ENCODE measurements around the gene DENND4B.

DENND4B gene

DNA sequence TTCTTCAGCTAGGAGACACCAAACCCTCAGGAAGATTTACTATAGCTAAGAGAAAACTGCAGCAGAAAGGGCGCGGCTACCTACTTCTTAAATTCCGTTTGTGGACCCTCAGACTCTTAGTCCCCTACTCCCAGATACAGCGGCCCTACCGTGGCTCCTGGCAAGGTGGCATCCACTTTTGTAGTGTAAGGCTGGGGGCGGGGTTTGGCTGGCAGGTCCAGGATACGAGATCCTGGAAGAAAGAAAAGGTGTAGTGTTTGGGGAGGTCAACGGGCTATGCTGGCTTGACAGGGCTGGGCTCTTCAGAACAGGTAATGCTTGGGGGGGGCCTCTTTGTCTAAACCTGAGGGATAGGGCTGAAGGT, 21.5 kb upstream of the DENND4B start:
- DNase-seq, result no peak

DNA sequence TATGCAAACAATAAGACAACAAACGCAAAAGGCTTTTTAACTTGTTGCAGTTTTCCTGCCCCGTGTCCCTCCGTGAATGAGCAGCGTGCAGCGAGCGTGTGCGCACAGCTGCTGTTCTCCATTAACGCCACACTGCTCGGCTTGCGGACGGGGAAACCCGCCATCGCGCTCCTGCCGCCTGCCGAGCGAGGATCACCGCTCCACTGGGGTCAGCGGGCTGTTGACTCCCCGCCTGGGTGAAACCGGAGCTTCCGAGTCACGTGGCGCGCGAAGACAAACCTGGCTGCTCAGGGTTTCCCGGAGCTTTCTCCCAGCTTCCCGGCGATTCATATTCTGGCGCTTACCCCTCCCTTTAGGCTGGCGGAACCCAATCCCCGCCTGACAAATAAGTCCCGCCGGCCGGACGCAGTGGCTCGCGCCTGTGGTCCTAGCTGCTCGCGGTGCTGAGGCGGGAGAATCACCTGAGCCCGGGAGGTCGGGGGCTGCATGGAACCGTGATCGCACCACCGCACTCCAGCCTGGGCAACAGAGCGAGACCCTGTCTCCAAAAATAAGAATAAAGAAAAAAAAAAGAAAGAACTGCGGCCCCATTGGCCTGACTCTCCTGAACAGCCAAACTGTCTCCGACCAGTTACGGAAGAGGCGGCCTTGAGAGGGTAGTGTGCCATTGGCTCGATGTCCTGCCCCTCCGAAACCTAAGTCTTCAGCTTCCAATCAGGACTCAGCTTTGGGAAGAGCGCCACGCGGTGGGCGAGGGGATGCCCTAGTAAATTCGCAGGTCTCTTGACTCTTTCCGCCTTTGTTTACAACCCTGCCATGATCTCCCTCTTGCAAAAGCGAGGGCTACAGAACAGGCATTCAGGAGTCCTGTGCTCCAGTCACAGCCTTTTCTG, 20.8 kb upstream of the DENND4B start, which contains the start of gene CREB3L4:
Gene CREB3L4, plus strand, starts transcription at position 796 of the 893 bp plus-strand sequence. CDS start 624 bp downstream, outside the sequence.
- DNase-seq, result peak; percentile 92

DNA sequence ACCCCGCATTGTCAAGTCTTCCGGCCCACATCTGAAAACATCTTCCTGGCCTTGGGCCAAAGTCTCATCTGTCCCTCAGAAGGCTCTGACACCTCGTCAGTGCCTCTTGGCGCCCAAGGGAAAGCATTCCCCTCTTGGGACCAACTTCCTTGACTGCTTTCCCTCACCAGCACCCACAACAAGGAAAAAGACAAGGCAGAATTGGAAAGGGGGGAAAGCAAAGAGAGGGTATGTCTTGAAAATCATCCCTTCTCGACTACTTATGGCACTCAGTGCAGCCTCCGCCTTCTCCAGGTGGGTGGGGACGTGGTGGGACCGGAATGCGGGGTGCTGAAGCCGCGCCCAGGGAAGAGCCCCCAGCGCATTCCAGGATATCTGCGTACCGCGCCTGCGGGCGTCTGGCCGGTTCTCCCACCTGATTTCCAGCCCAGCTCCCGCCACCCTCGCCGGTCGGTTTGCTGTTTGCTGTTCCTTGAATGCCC, 17.4 kb upstream of the DENND4B start:
- DNase-seq, result no peak

DNA sequence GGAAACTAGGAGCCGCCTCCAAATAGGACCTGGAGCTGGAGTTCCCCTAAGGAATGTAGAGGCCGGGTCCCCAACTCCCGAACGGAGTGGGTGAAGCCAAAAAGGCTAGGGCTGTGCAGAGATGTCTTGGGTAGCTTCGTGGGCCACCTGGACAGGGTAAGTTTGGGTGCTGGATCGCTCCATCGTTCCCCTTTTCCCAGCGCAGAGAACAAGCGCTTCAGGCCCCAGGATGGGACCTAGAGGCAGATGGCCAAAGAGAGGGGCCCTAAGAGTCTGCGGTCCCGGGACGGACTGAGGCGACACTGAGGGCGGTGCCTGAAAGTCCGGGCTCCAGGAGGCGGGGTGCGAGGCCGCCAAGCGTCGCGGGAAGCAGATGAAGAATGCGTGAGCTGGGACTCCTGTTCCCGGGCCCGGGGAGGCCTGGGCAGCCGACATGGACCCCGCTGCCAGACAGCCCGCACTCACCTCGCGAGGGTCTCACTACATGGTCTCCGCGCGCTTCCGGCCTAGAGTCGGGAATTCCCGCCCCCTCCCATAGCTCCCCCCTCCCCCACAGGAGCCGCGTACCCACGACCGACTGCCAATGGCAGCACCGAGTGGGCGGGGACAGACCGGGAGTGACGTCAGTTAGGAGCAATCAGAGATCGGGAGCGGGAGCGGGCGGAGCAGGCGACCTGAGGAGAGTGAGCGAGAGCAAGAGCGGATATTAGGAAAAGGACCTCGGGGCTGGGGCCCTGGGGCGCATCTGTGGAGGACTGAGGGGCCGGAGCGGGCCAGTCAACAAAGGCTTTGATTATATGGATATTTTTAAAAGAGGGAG, 16.7 kb upstream of the DENND4B start, which contains the start of gene SLC39A1:
Gene SLC39A1, minus strand, starts transcription at position 508 of the 820 bp plus-strand sequence. CDS start 822 bp downstream, outside the sequence.
- peak; percentile 95 for DNase-seq

DNA sequence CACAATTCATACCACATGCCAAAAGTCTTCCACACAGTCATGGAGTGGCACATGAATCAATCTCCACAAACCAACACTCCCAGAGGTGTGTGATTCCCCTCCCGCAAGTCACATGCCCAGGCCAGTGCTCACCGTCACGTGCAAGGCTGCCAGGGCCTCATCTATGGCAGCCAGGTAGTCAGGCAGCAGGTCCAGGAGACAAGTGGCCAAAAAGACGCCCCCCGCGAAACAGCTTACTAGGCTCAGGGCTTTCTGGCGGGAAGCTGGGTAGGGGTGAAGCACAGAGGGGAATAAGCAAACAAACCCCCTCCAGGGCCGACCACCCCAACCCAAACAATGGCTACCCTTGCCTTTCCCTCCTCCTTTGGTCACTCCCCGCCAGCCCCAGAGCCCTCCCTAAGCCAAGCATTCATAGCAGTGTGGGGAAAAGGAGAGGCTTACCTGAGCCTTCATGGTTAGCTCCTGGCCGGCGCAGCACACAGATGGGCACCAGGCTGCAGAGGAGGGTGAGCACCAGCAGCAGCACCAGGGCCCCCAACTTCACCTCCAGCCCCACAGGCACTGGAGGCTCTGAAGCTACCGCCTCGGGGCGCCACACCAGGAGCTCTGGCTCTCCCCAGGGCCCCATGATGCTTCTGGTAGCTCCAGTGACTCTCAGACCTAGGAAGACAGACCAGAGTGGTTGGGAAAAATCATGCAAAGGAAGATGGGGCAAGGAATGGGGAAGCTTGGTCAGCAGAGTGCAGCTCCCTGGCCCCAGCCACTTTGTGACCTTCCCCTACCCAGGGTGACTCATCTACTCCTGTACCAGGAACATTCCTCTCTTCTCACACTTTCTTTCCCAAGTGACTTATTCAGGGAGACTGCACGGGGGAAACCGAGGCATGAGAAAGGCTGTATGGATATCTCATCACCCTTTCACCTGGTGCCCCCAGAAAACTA, 15.8 kb upstream of the DENND4B start:
- DNase-seq, result no peak

DNA sequence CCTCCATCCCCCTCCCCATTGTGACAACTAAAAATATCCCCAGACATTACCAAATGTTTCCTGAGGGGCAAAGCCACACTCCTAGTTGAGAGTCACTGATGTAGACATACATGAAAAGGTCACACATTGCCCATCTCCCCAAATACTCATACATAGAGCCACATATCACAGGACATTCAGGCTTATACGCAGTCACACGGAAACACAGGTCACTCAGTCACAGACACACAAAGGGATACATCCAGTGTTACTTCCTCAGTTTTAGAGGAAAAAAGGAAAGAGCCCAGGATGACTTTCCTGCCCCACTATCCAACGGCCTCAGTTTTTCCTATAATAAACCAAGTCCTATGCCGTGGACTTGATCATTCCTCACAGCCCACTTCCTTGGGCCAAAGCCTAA, 14.9 kb upstream of the DENND4B start:
- DNase-seq, result no peak

DNA sequence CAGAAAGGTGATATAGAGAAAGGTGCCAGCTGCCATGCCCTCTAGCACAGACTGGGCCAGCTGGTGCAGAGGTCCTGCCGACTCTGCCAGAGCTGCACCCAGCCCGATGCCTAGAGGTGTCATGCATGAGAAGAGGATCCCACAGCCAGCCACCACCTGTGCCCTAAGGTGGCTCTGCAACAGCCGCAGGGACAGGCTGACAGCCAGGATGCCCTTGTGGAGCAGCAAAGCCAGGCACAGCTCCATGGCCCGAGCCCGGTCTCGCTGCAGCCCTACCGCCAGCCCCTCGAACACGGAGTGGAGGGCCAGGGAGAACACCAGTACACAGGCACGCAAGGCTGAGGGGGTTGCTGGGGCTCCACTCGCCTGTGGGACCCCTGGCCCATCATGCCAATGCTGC, 13.7 kb upstream of the DENND4B start:
- no peak for DNase-seq

DNA sequence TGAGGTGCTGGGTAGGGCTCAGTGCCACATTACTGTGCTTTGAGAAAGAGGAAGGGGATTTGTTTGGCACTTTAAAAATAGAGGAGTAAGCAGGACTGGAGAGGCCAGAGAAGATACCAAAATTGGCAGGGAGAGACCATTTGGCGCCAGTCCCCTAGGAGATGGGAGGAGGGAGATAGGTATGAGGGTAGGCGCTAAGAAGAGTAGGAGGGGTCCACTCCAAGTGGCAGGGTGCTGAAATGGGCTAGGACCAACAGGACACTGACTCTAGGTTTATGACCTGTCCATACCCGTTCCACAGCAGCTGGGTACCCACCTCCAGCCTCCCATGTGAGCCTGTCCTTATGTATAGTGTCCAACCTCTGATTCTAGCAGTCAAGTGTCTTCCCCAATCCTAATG, 12.9 kb upstream of the DENND4B start:
- DNase-seq, result no peak

DNA sequence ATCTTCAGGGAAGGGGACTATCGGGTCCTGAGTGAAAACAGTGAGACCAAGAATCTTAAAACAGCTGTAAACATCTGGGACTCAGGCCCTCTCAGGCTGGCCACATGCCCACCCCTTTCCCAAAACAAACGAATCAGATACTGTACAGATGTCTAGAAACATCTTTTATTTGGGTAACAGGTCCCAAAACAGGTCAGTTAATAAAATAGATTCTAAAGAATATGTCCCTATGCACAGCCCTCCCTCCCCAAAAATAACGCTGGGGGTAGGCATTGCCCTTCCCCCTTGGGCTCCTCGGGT, 12.4 kb upstream of the DENND4B start:
- DNase-seq, result no peak

DNA sequence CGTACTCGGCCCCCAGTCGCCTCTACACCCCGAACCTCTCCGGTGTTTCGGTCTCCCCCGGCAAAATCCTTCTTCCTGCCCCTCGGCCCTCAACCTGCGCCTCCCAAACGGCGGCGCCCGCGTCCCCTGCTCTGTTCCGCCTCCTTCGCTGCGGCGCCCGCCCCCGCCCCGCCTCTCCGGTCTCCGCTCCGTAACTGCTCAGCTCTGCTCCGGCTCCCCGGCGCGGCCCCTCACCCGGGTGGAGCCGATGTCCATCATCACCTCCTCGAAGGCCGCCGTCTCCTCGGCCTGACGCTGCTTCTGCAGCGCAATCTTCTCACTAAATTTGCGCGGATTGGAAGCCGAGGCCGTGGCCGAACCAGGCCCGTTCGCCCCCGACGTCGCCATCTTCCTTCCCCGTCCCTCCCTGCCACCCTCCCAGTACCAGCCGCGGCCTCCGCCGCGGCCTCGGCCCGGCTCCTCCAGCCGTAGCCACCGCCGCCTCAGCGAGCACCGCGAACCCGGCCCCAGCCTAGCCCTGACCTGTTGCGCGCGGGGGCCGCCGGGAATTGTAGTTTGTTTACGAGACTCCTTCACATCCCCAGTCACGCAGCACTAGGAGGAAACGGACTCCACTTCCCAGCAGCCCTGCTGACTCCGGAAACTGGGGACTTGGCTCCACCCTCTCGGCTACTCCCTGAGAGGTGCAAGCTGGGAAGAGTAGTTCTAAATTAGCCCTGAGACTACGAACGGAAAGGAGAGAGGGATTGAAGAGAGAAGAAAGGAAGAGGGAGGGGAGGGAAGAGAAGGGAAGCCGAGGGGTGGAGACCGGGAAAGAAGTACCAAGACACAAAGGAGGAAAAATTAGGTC, 11.8 kb upstream of the DENND4B start, which contains the start of gene CRTC2:
Gene CRTC2, minus strand, starts transcription at position 502 of the 850 bp plus-strand sequence. Its CDS starts 115 bp downstream, at position 387.
- peak; percentile 98 for DNase-seq

DNA sequence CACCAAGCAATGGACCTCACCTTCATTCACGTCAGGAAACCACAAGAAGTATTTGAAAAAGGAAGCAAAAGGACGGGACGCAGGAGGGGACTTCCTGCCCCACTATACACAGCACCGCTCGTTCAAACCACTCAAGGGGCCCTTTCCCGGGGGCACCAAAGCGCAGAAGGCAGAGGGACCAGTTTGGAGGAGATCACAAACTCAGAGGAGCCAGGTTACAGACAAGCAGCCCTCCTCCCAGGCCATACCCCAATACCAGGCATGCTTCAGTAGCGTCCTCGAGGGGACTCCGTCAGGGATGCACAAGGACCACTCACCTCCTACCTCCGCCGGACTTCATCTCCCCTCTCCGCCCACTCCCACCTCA, 11.2 kb upstream of the DENND4B start:
- peak; percentile 66 for DNase-seq

DNA sequence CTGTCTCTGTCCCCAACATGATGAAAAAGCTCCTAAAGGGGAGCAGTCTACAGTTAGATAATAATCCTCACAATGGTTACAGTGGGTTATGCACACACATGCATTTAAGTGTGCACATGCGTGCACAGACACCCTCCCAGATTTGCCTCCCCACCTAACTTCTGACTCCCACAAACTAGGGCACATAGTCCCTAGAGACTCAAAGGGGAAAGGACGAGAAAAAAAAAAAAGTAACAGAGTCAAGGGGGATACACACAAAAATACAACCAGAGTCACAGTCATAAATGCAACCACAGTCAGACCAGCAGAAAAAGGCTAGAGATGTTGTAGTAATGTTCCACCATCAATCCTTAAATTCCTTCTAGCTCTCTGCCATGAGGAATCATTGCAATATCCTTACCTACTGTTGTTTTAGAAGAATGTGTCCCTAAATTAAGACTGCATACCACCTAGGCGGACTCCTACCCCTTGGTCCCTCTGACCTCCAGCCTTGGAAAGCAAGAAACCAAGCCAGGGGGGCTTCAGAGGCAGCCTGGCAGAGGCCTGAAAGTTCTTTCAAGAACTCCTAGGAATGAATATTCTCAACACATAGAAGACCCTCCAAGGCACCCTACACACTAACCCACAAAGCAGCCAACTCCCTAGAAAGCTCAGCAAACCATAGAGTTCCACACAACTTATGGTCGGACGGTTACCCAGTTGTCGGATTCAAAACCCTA, 10.6 kb upstream of the DENND4B start:
- no peak for DNase-seq

DNA sequence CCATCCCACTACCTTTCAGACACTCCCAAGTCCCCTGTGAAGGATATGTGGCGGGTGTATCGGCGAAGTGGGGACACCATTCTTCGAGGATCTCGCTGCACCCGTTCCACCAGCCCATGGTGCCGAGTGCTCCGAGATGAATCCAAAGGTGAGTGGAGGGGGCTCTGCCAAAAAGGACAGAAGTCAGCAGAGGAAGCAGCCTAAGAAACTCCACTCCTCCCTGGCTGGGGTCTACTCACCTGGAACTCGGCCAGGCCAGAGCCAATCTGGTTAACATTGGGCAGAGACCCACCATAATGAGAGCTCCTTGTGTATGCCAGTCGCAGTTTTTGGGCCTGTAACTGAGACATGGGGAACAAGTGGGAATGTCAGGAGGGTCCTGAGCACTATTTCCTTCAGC, 8.3 kb upstream of the DENND4B start:
- no peak for DNase-seq

DNA sequence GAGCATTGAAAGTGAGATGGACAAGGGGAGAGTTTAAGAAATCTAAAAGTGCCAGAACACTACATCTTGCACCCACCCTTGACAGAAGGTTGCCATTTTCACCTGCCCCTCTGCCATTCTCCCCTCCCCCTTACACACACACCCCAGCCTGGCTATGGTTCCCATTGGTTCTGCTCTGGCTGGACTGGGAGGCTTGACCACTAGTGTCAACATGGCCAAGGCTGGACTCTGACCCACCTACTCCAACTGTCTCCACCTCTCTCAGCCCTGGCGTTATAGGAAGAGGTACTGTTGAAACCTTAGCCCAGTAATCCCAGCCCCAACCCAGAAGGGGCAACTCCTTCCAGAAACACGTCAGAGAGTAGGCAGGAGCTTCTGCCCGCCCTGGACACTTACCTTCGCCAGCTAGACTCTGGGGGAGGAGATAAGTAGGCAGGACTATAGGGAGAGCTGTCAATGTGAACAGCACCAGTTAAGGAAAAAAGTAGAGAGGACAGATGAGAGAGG, 7.4 kb upstream of the DENND4B start:
- DNase-seq, result no peak

DNA sequence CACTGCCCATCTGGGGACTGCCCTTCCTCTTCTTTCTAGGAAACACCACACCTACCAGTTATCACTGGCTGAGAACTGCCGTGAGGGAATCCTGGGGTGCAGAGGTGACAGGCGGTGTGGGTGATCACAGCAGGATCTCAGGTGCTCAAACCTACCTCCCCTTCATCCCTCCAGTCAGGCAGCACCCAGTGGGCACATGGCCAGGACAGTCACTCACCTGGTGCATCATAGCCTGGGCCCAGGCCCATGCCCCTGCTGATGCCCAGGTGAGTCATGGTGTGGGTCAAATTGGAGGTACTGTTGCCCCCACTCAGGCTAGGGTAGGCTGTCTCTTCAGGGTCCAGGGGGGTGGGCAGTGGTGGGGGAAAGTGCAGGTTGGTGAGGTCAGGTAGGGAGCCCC, 5.3 kb upstream of the DENND4B start:
- no peak for DNase-seq

DNA sequence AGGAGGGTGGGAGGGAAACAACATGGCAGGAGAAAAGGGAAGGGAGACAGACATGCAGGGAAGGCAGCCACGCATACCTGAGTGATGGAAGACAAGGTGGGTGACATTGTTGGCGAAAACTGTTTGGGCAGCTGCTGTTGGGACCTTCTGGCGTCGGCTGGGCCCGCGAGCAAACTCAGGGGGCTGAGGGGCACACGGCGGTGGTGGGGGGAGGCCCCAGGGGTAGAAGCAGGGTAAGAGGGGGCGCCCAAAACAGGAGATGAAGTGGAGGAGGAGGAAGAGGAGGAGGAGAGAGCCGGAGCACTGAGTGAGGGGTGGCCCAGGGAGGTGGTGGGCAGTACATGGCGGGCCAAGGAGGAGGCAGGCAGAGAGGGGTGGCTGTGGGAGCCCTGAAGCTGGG, 4.7 kb upstream of the DENND4B start:
- DNase-seq, result no peak

DNA sequence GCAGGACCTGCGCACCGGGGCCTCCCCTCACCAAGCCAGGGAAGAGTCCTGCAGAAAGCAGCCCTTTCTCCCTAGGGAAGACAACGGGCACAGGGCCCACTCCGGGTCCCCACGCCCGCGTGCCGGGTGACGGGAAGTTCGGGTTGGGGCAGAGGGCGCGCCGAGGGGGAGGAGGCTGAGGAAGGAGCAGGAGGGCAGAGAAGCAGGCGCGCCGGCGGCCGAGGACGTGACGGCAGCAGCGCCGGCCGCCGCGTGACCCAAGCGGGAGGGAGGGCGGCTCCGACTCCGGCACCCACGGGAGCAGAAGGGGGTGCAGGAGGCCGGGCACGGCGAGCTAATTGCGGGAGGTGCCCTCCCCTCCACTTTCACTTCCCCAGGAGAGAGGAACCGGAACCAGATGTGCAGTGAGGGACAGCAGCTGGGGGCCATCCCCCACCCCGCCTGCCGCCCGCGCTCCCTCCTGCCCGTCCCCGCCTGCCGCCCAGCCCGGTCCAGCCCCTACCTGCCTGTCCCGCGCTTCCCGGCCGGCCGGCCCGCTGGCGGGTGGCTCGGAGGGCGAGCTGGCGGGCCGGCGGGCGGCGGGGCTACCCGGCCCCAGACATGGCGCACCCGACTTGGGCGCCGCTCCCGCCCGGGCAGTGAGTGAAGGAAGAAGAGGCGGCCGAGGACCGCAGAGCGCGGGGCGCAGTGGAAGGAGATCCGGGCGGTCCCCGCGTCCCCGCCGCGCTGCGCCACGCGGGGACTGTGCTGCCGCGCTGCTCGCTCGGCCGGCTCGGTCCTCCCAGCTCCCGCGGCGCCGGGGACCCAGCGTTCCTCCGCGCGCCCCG, 510 bp downstream of the DENND4B start:
- DNase-seq, result peak; percentile 86

DNA sequence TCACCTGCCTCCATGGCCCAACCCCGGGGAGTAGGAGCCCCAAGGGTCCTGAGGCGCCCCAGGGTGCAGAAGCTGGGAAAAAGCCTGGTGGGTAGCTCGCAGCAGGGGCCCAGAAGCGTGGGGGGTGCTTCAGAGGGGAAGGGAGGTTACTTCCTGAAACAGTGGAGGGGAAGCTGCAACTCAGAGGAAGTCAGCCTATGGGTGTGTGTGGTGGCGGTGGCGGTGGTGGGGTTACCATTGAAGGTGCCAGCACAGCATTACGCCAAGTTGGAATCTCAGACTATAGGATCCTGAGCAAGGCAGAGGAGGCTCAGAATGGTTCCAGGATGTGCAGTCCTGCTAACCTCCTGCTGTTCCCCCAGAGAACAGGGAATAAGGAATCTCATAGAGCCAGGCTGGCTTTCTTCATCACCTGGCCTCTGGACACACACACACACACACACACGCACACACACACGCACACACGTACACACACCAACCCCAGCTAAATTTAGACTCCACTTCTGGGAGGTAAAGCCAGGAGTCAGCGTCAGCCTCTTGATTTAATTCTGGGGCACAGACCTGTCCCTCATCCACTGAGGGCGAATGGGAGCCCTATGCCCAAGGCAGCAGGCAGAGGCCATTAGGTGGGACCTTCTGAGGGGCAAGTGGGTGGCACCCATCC, 1.3 kb downstream of the DENND4B start:
- peak; percentile 88 for DNase-seq

DNA sequence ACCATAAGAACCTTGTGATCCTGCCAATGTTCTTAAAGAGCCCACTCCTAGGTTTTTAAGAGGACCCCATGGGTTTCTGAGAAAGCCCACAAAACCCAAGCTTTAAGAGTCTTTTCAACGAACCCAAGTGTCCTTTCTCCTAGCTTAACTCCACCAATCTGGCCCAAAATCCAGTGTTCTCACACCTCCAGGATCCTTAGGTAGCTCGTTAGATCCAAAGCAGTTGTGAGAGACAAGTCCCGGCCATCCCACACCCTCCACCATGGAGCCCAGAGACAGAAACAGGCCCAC, 1.7 kb downstream of the DENND4B start:
- no peak for DNase-seq
